BLaER1 treated with 17β-estradiol and CSF1 and Interleukin-3, amounts not matched to agents 10 nM and 100 nM (cell line): ENCODE results near the gene PRPF38B.

Experiments used
- H3K27ac ChIP-seq, 11 experiments: shearing (Covaris generic); formaldehyde crosslinking; 2 replicates each; pipeline ENCODE4 v1.8.1; 2022
- H3K27me3 ChIP-seq, 11 experiments: shearing (Covaris generic); formaldehyde crosslinking; 2 replicates each; pipeline ENCODE4 v1.8.1; 2022
- H3K36me3 ChIP-seq, 11 experiments: shearing (Covaris generic); formaldehyde crosslinking; 2 replicates each; pipeline ENCODE4 v1.8.1; 2022
- H3K4me1 ChIP-seq, 10 experiments: shearing (Covaris generic); formaldehyde crosslinking; 2 replicates each; pipeline ENCODE4 v1.8.1; 2022
- H3K4me2 ChIP-seq, 11 experiments: shearing (Covaris generic); formaldehyde crosslinking; 2 replicates each; pipeline ENCODE4 v1.8.1; 2022
- H3K4me3 ChIP-seq, 10 experiments: shearing (Covaris generic); formaldehyde crosslinking; 2 replicates each; pipeline ENCODE4 v1.8.1; 2022
- H3K9ac ChIP-seq, 11 experiments: shearing (Covaris generic); formaldehyde crosslinking; 2 replicates each; pipeline ENCODE4 v1.8.1; 2022
- H3K9me3 ChIP-seq, 11 experiments: shearing (Covaris generic); formaldehyde crosslinking; replicated peaks in 1 of 11; 2 replicates each; pipeline ENCODE4 v1.8.1; 2022
- H4K20me1 ChIP-seq, 11 experiments: shearing (Covaris generic); formaldehyde crosslinking; 2 replicates each; pipeline ENCODE4 v1.8.1; 2022
- Cebpa-rat ChIP-seq, 11 experiments: shearing (Covaris generic); IDR thresholded peaks; 2 replicates each; pipeline ENCODE4 v1.8.1; 2022

PRPF38B gene

GRCh38 chr1:108706643-108707042 lies 14.5 kb downstream of the PRPF38B start:
- no peaks in the 10 kb centered on the region for H3K27me3 ChIP-seq
- no peak for TF ChIP-seq Cebpa-rat (IDR thresholded peaks at IDR 0.05)
- no peak overlapping the region for H3K27ac ChIP-seq
- no peak overlapping the region for H3K9ac ChIP-seq
- H3K4me1 ChIP-seq: peaks cover 0 to 19% (median 0%) of the 10 kb centered on the region in 10 experiments; a peak in 5 of 20 replicates
- peaks cover 6 to 9% (median 8%) of the 10 kb centered on the region in 11 experiments; a peak in 21 of 22 replicates for H3K36me3 ChIP-seq
- no peak overlapping the region for H3K4me2 ChIP-seq
- 0 out of 22 replicates have a peak, but pooled peaks cover 0 to 6% (median 0%) of the 10 kb centered on the region in 11 experiments for H3K9me3 ChIP-seq
- H4K20me1 ChIP-seq: peaks cover 0 to 7% (median 5%) of the 10 kb centered on the region in 11 experiments; a peak in 8 of 22 replicates
- H3K4me3 ChIP-seq: no peak overlapping the region

GRCh38 chr1:108708691-108709660 lies 16.9 kb downstream of the PRPF38B start:
- peaks cover 0 to 7% (median 0%) of the 10 kb centered on the region in 10 experiments; a peak in 3 of 20 replicates for H3K4me1 ChIP-seq
- no peak overlapping the region for H3K4me3 ChIP-seq
- no peak overlapping the region for H3K4me2 ChIP-seq
- no peaks in the 10 kb centered on the region for H3K27me3 ChIP-seq
- no peaks in the 10 kb centered on the region for H3K36me3 ChIP-seq
- no peak for TF ChIP-seq Cebpa-rat (IDR thresholded peaks at IDR 0.05)
- H3K9ac ChIP-seq: no peak overlapping the region
- no peak overlapping the region for H3K27ac ChIP-seq
- H4K20me1 ChIP-seq: 0 out of 22 replicates have a peak, but pooled peaks cover 0 to 5% (median 0%) of the 10 kb centered on the region in 11 experiments
- H3K9me3 ChIP-seq: 0 out of 22 replicates have a peak, but pooled peaks cover 0 to 6% (median 0%) of the 10 kb centered on the region in 11 experiments

- H3K4me1 ChIP-seq: no peaks in the 10 kb centered on the region
- no peak within 1 kb of the TSS for H3K9ac ChIP-seq
- no peak for TF ChIP-seq Cebpa-rat (IDR thresholded peaks at IDR 0.05)
These were observed 20.6 kb downstream of the PRPF38B start, which contains the start of gene FNDC7 for GRCh38 chr1:108712606-108713150. TSS of gene FNDC7 (plus strand) at chr1:108712908. CDS start at chr1:108712934, 26 bp downstream.

GRCh38 chr1:108715932-108716331 lies 23.8 kb downstream of the PRPF38B start:
- Histone ChIP-seq H3K9me3 (0 out of 22 replicates have a peak, but pooled peaks cover 0 to 2% (median 0%) of the 10 kb centered on the region in 11 experiments), H3K4me2 (no peak overlapping the region), H3K27ac (no peak overlapping the region), H3K4me1 (peaks cover 10 to 20% (median 18%) of the 10 kb centered on the region in 10 experiments; a peak in 19 of 20 replicates), H3K9ac (no peak overlapping the region), H3K36me3 (no peaks in the 10 kb centered on the region), H4K20me1 (no peaks in the 10 kb centered on the region), H3K4me3 (no peak overlapping the region), H3K27me3 (no peaks in the 10 kb centered on the region)
- no peak for TF ChIP-seq Cebpa-rat (IDR thresholded peaks at IDR 0.05)

More at GRCh38 chr1:108712606-108713150, 20.6 kb downstream of the PRPF38B start, which contains the start of gene FNDC7:
- Histone ChIP-seq H4K20me1 (no peaks in the 10 kb centered on the region), H3K4me3 (no peak within 1 kb of the TSS), H3K4me2 (no peak within 1 kb of the TSS), H3K27me3 (no peaks in the 10 kb centered on the region), H3K9me3 (0 out of 22 replicates have a peak, but pooled peaks cover 0 to 6% (median 0%) of the 10 kb centered on the region in 11 experiments), H3K27ac (no peak within 1 kb of the TSS), H3K36me3 (no peaks in the 10 kb centered on the region)

GRCh38 chr1:108716437-108717230 lies 24.5 kb downstream of the PRPF38B start:
- H3K9ac ChIP-seq: no peak overlapping the region
- no peak for TF ChIP-seq Cebpa-rat (IDR thresholded peaks at IDR 0.05)
- no peaks in the 10 kb centered on the region for H3K36me3 ChIP-seq
- no peaks in the 10 kb centered on the region for H3K27me3 ChIP-seq
- H3K4me2 ChIP-seq: no peak overlapping the region
- peaks cover 10 to 27% (median 25%) of the 10 kb centered on the region in 10 experiments; a peak in 19 of 20 replicates for H3K4me1 ChIP-seq
- no peaks in the 10 kb centered on the region for H4K20me1 ChIP-seq
- no peak overlapping the region for H3K27ac ChIP-seq
- H3K4me3 ChIP-seq: no peak overlapping the region
- no peaks in the 10 kb centered on the region for H3K9me3 ChIP-seq

GRCh38 chr1:108717774-108718316 lies 25.7 kb downstream of the PRPF38B start:
- no peaks in the 10 kb centered on the region for H3K36me3 ChIP-seq
- H3K27me3 ChIP-seq: no peaks in the 10 kb centered on the region
- H3K27ac ChIP-seq: no peak overlapping the region
- H3K4me2 ChIP-seq: no peak overlapping the region
- TF ChIP-seq Cebpa-rat (IDR thresholded peaks at IDR 0.05): no peak
- H4K20me1 ChIP-seq: no peaks in the 10 kb centered on the region
- H3K4me1 ChIP-seq: peaks cover 10 to 36% (median 27%) of the 10 kb centered on the region in 10 experiments; a peak in 19 of 20 replicates
- no peak overlapping the region for H3K4me3 ChIP-seq
- H3K9me3 ChIP-seq: no peaks in the 10 kb centered on the region
- no peak overlapping the region for H3K9ac ChIP-seq

- H3K4me2 ChIP-seq: peak overlapping the region in 10 of 11 experiments; percentile 17 to 72 (median 53); a peak in 16 of 22 replicates
- no peaks in the 10 kb centered on the region for H3K27me3 ChIP-seq
- TF ChIP-seq Cebpa-rat (IDR thresholded peaks at IDR 0.05): no peak
- H3K36me3 ChIP-seq: no peaks in the 10 kb centered on the region
- no peak overlapping the region for H3K27ac ChIP-seq
- H3K9ac ChIP-seq: no peak overlapping the region
- peaks cover 10 to 36% (median 27%) of the 10 kb centered on the region in 10 experiments; a peak in 19 of 20 replicates for H3K4me1 ChIP-seq
- H4K20me1 ChIP-seq: no peaks in the 10 kb centered on the region
- no peak overlapping the region for H3K4me3 ChIP-seq
- no peaks in the 10 kb centered on the region for H3K9me3 ChIP-seq
These were observed 27.0 kb downstream of the PRPF38B start for GRCh38 chr1:108718927-108719655.
